Astrocyte of the spinal cord (primary cell): ENCODE measurements around the gene PARP1.

Experiments
- DNase-seq: peaks from one replicate; pipeline ENCODE4 v3.0.0; 2011; ENCODE audit warnings: low read depth, low spot score
- H3K4me3 ChIP-seq: 2 replicates; pipeline ENCODE4 v1.5.1; 2011; ENCODE audit warnings: low read depth, mild to moderate bottlenecking, low read length, moderate library complexity
- in situ Hi-C: cut with HindIII; loops from 2 replicates; pipeline ENCODE4 v1.10.0; 2017; ENCODE audit warnings: low sequenced_read_pairs
- TF ChIP-seq, protein P1 (sequence below): IDR thresholded peaks from 2 replicates; pipeline ENCODE4 v1.5.1; 2012; ENCODE audit warnings: low read depth, mild to moderate bottlenecking, low read length, inconsistent platforms

Gene PARP1

GRCh38 chr1:226419284-226420029 lies 11.6 kb upstream of the PARP1 start:
- no peak for DNase-seq
- in situ Hi-C loops: no loop called here
- TF ChIP-seq, protein P1, sequence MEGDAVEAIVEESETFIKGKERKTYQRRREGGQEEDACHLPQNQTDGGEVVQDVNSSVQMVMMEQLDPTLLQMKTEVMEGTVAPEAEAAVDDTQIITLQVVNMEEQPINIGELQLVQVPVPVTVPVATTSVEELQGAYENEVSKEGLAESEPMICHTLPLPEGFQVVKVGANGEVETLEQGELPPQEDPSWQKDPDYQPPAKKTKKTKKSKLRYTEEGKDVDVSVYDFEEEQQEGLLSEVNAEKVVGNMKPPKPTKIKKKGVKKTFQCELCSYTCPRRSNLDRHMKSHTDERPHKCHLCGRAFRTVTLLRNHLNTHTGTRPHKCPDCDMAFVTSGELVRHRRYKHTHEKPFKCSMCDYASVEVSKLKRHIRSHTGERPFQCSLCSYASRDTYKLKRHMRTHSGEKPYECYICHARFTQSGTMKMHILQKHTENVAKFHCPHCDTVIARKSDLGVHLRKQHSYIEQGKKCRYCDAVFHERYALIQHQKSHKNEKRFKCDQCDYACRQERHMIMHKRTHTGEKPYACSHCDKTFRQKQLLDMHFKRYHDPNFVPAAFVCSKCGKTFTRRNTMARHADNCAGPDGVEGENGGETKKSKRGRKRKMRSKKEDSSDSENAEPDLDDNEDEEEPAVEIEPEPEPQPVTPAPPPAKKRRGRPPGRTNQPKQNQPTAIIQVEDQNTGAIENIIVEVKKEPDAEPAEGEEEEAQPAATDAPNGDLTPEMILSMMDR: no peak
- H3K4me3 ChIP-seq: no peak overlapping the region

GRCh38 chr1:226417830-226418546 lies 10.1 kb upstream of the PARP1 start:
- TF ChIP-seq, protein P1: no peak
- peak; percentile 8 for DNase-seq
- H3K4me3 ChIP-seq: no peak overlapping the region
- in situ Hi-C loops: no loop called here

DNA sequence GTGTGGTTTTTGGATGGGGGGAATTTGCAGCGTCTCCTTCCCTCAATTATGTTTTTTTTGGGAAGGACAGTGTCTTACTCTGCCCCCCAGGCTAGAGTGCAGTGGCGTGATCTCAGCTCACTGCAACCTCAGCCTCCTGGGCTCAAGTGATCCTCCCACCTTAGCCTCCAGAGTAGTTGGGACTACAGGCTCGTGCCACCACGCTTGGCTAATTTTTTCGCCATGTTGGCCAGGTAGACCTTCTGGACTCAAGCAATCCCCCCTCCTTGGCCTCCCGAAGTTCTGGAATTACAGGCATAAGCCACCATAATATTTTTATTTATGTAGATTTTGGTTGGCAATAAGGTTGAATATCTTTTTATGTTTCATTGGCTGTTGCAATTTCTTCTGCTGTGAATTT lies 9.5 kb upstream of the PARP1 start:
- H3K4me3 ChIP-seq: no peak overlapping the region
- no peak for DNase-seq
- TF ChIP-seq, protein P1: no peak
- in situ Hi-C loops: no loop called here

- no peak overlapping the region for H3K4me3 ChIP-seq
- in situ Hi-C loops: no loop called here
- TF ChIP-seq, protein P1: no peak
- no peak for DNase-seq
Observed at GRCh38 chr1:226414098-226414698, 6.3 kb upstream of the PARP1 start.

DNA sequence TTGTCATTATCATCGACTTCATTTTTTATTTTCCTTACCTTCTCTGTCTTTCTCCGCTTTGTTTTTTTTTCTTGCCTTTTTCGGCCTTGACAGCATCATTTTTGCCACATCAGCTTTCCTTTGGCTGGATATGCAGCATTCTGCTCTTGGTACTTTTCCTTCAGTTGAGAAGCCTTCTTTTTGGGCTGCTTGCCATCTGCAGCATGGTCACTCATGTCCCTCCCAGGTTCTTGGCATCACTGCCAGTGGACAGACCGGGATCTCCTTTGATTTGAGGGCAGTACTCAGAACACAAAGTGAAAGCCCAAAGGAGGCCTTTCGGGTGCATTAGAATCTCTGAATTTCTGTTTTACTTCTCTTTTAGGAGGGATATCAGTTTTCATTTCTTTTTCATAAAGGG lies 3.7 kb upstream of the PARP1 start:
- H3K4me3 ChIP-seq: no peak overlapping the region
- TF ChIP-seq, protein P1: no peak
- in situ Hi-C loops: no loop called here
- no peak for DNase-seq

- H3K4me3 ChIP-seq: no peak overlapping the region
- TF ChIP-seq, protein P1: no peak
- no peak for DNase-seq
- in situ Hi-C loops: no loop called here
Observed at GRCh38 chr1:226410958-226411357, 3.1 kb upstream of the PARP1 start.
